DOHH2 (cell line): ENCODE data around the gene PTPRN2.

Experiments used
- H3F3A ChIP-seq: fragments of 200-600 bp; sonication (generic), shearing (Covaris generic); 2 replicates; pipeline ENCODE4 v1.6.0; 2016; ENCODE audit warnings: antibody characterized with exemption, mild to moderate bottlenecking; ENCODE audit not compliant: control insufficient read depth, insufficient read depth
- H3K27ac ChIP-seq: fragments of 200-600 bp; sonication (generic); 2 replicates; pipeline ENCODE4 v1.5.1; 2014; ENCODE audit warnings: low read depth, mild to moderate bottlenecking, low read length, moderate library complexity
- H3K27me3 ChIP-seq: fragments of 200-600 bp; sonication (generic); 2 replicates; pipeline ENCODE4 v1.6.1; 2014; ENCODE audit warnings: mild to moderate bottlenecking, low read length, mixed read lengths; ENCODE audit not compliant: control insufficient read depth
- H3K36me3 ChIP-seq: fragments of 200-600 bp; sonication (generic); 2 replicates; pipeline ENCODE4 v1.6.1; 2014; ENCODE audit warnings: mild to moderate bottlenecking, low read length, moderate library complexity, mixed read lengths; ENCODE audit not compliant: control insufficient read depth
- H3K4me1 ChIP-seq: fragments of 200-600 bp; sonication (generic); 2 replicates; pipeline ENCODE4 v1.6.1; 2014; ENCODE audit warnings: mild to moderate bottlenecking, low read length, mixed read lengths; ENCODE audit not compliant: control insufficient read depth
- H3K4me2 ChIP-seq: fragments of 200-600 bp; sonication (generic); 2 replicates; pipeline ENCODE4 v1.6.0; 2014; ENCODE audit warnings: mild to moderate bottlenecking, low read length, moderate library complexity
- H3K4me3 ChIP-seq: fragments of 200-600 bp; sonication (generic); 2 replicates; pipeline ENCODE4 v1.5.1; 2014; ENCODE audit warnings: mild to moderate bottlenecking, low read length, mixed read lengths
- H3K79me2 ChIP-seq: fragments of 200-600 bp; sonication (generic); 2 replicates; pipeline ENCODE4 v1.6.1; 2014; ENCODE audit warnings: mild to moderate bottlenecking, low read length, mixed read lengths; ENCODE audit not compliant: control insufficient read depth
- H3K9me2 ChIP-seq: fragments of 200-600 bp; sonication (generic); replicated peaks from 2 replicates; pipeline ENCODE4 v1.6.1; 2014; ENCODE audit warnings: mild to moderate bottlenecking, low read length, mixed read lengths; ENCODE audit not compliant: control insufficient read depth
- H3K9me3 ChIP-seq: fragments of 200-600 bp; sonication (generic); 2 replicates; pipeline ENCODE4 v1.6.1; 2014; ENCODE audit warnings: antibody characterized with exemption, low read length, mixed read lengths; ENCODE audit not compliant: control insufficient read depth, insufficient read depth
- H4K20me1 ChIP-seq: fragments of 200-600 bp; sonication (generic); 2 replicates; pipeline ENCODE4 v1.6.0; 2014; ENCODE audit warnings: low read depth, mild to moderate bottlenecking, antibody characterized with exemption, low read length, moderate library complexity; ENCODE audit not compliant: control insufficient read depth, insufficient read depth
- EZH2phosphoT487 ChIP-seq: fragments of 200-600 bp; sonication (generic); IDR thresholded peaks from 2 replicates; pipeline ENCODE4 v1.6.1; 2017; ENCODE audit warnings: borderline replicate concordance, mild to moderate bottlenecking, antibody characterized with exemption, low read length, moderate library complexity, mixed read lengths
- TF ChIP-seq, protein P1 (sequence below): fragments of 200-600 bp; sonication (generic); IDR thresholded peaks from one replicate; pipeline ENCODE4 v1.5.1; 2014; ENCODE audit warnings: antibody characterized with exemption, mild to moderate bottlenecking, low read depth, low read length; ENCODE audit not compliant: poor library complexity, severe bottlenecking

PTPRN2 gene

DNA sequence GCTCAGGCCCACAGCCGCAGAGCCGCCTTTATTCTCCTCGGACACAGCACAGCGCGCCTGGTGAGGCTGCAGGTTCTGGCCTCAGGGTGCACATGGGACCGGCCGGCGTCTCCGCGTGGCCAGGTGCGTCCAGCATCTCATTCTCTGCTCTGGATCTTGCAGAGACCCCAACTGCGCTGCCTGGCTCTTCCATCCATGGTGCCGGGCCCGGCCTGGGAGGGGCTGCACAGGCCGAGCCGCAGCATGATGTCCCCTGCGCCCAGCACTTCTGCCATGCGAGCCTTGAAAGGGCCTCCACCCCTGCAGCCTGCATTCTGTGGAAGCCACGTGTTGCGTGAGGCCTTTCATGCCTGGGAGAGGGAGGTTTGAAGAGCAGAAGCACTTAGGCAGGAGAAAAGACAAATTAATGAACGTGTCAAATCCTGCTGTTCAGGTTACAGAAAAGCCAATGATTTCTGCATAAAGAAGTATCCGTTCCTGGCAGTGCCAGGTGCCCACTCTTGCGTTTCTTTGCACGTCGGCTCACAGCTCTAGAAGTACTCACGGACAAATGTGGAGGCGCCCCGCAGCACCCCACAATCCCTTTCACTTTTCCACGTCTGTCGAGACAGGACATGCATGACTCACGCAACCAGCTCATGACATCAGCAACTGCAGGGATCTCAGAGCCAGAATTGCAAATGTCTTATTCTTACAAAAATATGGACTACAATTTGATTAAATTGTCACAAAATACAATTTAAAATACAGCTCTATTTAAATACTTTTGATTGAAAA, 679.4 kb downstream of the PTPRN2 start:
- no peaks in the 10 kb centered on the region for H4K20me1 ChIP-seq
- TF ChIP-seq, protein P1, sequence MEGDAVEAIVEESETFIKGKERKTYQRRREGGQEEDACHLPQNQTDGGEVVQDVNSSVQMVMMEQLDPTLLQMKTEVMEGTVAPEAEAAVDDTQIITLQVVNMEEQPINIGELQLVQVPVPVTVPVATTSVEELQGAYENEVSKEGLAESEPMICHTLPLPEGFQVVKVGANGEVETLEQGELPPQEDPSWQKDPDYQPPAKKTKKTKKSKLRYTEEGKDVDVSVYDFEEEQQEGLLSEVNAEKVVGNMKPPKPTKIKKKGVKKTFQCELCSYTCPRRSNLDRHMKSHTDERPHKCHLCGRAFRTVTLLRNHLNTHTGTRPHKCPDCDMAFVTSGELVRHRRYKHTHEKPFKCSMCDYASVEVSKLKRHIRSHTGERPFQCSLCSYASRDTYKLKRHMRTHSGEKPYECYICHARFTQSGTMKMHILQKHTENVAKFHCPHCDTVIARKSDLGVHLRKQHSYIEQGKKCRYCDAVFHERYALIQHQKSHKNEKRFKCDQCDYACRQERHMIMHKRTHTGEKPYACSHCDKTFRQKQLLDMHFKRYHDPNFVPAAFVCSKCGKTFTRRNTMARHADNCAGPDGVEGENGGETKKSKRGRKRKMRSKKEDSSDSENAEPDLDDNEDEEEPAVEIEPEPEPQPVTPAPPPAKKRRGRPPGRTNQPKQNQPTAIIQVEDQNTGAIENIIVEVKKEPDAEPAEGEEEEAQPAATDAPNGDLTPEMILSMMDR: no peak
- TF ChIP-seq EZH2phosphoT487: no peak

GRCh38 chr7:157907091-157907490, 680.5 kb downstream of the PTPRN2 start:
- H3K4me2 ChIP-seq: no peak overlapping the region
- no peaks in the 10 kb centered on the region for H4K20me1 ChIP-seq
- no peak for TF ChIP-seq EZH2phosphoT487
- TF ChIP-seq, protein P1: no peak

More for the DNA sequence above, 679.4 kb downstream of the PTPRN2 start:
- Histone ChIP-seq H3K4me3 (no peak overlapping the region), H3K27ac (no peak overlapping the region), H3K4me1 (no peaks in the 10 kb centered on the region), H3K79me2 (no peaks in the 10 kb centered on the region), H3K36me3 (no peaks in the 10 kb centered on the region), H3F3A (no peaks in the 10 kb centered on the region), H3K9me2 (0 out of 2 replicates have a peak, but pooled peaks cover 1% of the 10 kb centered on the region), H3K4me2 (no peak overlapping the region), H3K9me3 (peaks cover 29% of the 10 kb centered on the region; the same call in 1 of the 2 replicates), H3K27me3 (no peaks in the 10 kb centered on the region)

GRCh38 chr7:157906583-157906982, 681.0 kb downstream of the PTPRN2 start:
- no peaks in the 10 kb centered on the region for H3K27me3 ChIP-seq
- H3K36me3 ChIP-seq: no peaks in the 10 kb centered on the region
- H3F3A ChIP-seq: no peaks in the 10 kb centered on the region
- no peaks in the 10 kb centered on the region for H3K9me2 ChIP-seq
- no peak overlapping the region for H3K27ac ChIP-seq
- H3K4me3 ChIP-seq: no peak overlapping the region
- H3K9me3 ChIP-seq: peaks cover 42% of the 10 kb centered on the region; the same call in 1 of the 2 replicates
- no peaks in the 10 kb centered on the region for H4K20me1 ChIP-seq
- no peak overlapping the region for H3K4me2 ChIP-seq
- TF ChIP-seq, protein P1: no peak
- TF ChIP-seq EZH2phosphoT487: no peak
- H3K79me2 ChIP-seq: no peaks in the 10 kb centered on the region
- H3K4me1 ChIP-seq: no peaks in the 10 kb centered on the region

More at GRCh38 chr7:157907091-157907490, 680.5 kb downstream of the PTPRN2 start:
- H3K9me2 ChIP-seq: no peaks in the 10 kb centered on the region
- peaks cover 40% of the 10 kb centered on the region; the same call in 1 of the 2 replicates for H3K9me3 ChIP-seq
- no peak overlapping the region for H3K4me3 ChIP-seq
- H3K27me3 ChIP-seq: no peaks in the 10 kb centered on the region
- H3K79me2 ChIP-seq: no peaks in the 10 kb centered on the region
- H3K36me3 ChIP-seq: no peaks in the 10 kb centered on the region
- no peak overlapping the region for H3K27ac ChIP-seq
- H3F3A ChIP-seq: no peaks in the 10 kb centered on the region
- H3K4me1 ChIP-seq: no peaks in the 10 kb centered on the region
